ENCODE data around the gene RNF38.

DNA sequence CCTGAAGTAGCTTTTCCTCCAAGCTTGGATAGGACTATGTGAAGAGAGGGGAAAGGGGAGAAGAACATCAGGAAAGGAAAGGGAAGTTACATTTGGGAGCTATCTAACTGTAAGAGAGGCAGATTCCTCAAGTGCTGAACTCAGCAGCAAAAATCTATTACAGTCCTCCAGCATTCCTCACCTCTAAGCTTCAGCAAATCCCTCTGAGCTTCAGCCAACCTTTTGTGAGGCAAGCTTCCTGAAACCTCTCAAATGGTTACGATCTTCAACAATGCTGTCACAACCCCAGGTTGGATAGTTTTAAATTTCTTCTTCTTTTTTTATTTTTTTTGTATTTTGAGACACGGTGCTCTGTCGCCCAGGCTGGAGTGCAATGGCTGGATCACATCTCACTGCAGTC lies 2.5 kb upstream of the RNF38 start:
- TF ChIP-seq JUN (IDR thresholded peaks at IDR 0.05; ENCODE audit: borderline replicate concordance, insufficient read depth, insufficient read length, low read depth) (no peak), POLR2A (IDR thresholded peaks at IDR 0.05; ENCODE audit: low read depth, low read length) (no peak)
- TF ChIP-seq, protein P1, sequence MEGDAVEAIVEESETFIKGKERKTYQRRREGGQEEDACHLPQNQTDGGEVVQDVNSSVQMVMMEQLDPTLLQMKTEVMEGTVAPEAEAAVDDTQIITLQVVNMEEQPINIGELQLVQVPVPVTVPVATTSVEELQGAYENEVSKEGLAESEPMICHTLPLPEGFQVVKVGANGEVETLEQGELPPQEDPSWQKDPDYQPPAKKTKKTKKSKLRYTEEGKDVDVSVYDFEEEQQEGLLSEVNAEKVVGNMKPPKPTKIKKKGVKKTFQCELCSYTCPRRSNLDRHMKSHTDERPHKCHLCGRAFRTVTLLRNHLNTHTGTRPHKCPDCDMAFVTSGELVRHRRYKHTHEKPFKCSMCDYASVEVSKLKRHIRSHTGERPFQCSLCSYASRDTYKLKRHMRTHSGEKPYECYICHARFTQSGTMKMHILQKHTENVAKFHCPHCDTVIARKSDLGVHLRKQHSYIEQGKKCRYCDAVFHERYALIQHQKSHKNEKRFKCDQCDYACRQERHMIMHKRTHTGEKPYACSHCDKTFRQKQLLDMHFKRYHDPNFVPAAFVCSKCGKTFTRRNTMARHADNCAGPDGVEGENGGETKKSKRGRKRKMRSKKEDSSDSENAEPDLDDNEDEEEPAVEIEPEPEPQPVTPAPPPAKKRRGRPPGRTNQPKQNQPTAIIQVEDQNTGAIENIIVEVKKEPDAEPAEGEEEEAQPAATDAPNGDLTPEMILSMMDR (IDR thresholded peaks at IDR 0.05; ENCODE audit: extremely low read depth in 1 of 2, insufficient read depth in 1 of 2, low read depth in 1 of 2, low read length in 2 of 2): no peak
